SK-N-MC (cell line): ENCODE data around the gene CNTN2.

Experiments used
- EZH2 ChIP-seq: fragments of 200-600 bp; sonication (generic); IDR thresholded peaks from one replicate; pipeline ENCODE4 v1.6.1; 2017; ENCODE audit warnings: antibody characterized with exemption
- FOXP2 ChIP-seq: optimal IDR thresholded peaks from 2 replicates; pipeline ENCODE3; 2011; ENCODE audit warnings: mild to moderate bottlenecking, moderate library complexity; ENCODE audit not compliant: insufficient read depth; ENCODE audit errors: extremely low read length, control extremely low read depth
- POLR2AphosphoS5 ChIP-seq: IDR thresholded peaks from 2 replicates; pipeline ENCODE4 v1.6.1; 2012; ENCODE audit warnings: mild to moderate bottlenecking, low read depth, low read length, borderline replicate concordance

DNA sequence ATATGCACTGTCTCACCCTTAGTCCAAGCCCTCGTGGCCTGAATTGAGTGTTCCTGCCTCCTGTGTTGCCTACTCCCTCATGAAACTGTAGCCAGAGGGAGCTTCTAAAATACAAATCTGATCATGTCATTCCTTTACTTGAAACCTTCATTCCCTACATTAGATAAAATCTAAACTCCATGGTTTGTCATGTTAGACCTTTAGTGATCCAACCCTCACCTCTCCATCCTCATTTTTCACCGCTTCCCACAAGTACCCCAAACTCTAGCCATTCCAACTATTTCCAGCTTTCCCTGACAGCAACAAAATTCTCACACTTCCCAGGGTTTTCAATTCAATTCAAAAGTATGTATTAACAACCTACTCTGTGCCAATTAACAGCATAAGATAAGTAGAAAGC is 18.3 kb upstream of the CNTN2 start:
- no peak for TF ChIP-seq POLR2AphosphoS5
- no peak for TF ChIP-seq EZH2
- no peak for TF ChIP-seq FOXP2
